K562 (cell line): ENCODE measurements around the gene AGPAT3. TPM values are rescaled to one million over a fixed set of nuclear protein-coding genes. Genes with fewer than 3 reads are reported as not detected.

Experiments used
- KDM5B ChIP-seq: fragments of 200-600 bp; sonication (generic); IDR thresholded peaks from 2 replicates; pipeline ENCODE4 v1.6.1; 2012; ENCODE audit warnings: low read depth, mild to moderate bottlenecking, moderate library complexity, low read length, control low read depth, inconsistent platforms; ENCODE audit not compliant: insufficient replicate concordance
- NFE2L1 ChIP-seq: fragments of 450-650 bp; IDR thresholded peaks from 2 replicates; pipeline ENCODE4 v1.6.1; 2016; ENCODE audit warnings: missing genetic modification characterization, low read depth, mild to moderate bottlenecking, missing compliant biosample characterization, moderate library complexity, borderline replicate concordance
- PML ChIP-seq: IDR thresholded peaks from 2 replicates; pipeline ENCODE4 v1.6.1; 2012; ENCODE audit warnings: low read length, inconsistent platforms
- SRSF7 ChIP-seq: fragments of 200-400 bp; formaldehyde crosslinking; optimal IDR thresholded peaks from 2 replicates; pipeline ENCODE3; 2017; ENCODE audit warnings: mild to moderate bottlenecking, low read depth, low read length
- TAF15 ChIP-seq: fragments of 200-400 bp; formaldehyde crosslinking; IDR thresholded peaks from 2 replicates; pipeline ENCODE4 v1.6.1; 2017; ENCODE audit warnings: mild to moderate bottlenecking, low read depth, low read length, moderate library complexity
- TBP ChIP-seq: optimal IDR thresholded peaks from 2 replicates; pipeline ENCODE3; 2011; ENCODE audit warnings: low read depth, low read length, improper control_type of control experiment
- YY1 ChIP-seq, 3 experiments: IDR thresholded peaks; 2 replicates each; pipeline ENCODE4 v1.6.1; 2011; ENCODE audit warnings: low read length in 2 of 3, mild to moderate bottlenecking in 2 of 3, moderate library complexity in 2 of 3, borderline replicate concordance in 1 of 3, control low read depth in 1 of 3, low read depth in 1 of 3; ENCODE audit not compliant: insufficient read depth in 3 of 3, insufficient replicate concordance in 2 of 3, control insufficient read depth in 1 of 3, insufficient read length in 1 of 3; ENCODE audit errors: extremely low read depth in 1 of 3
- ZNF224 ChIP-seq: sonication (generic); formaldehyde crosslinking; IDR thresholded peaks from 2 replicates; pipeline ENCODE4 v1.8.0; 2022; ENCODE audit warnings: mild to moderate bottlenecking, missing genetic modification reagents
- ZNF324 ChIP-seq: fragments of 250-450 bp; sonication (Bioruptor Pico); IDR thresholded peaks from 2 replicates; pipeline ENCODE4 v1.4.0; 2020; ENCODE audit warnings: mild to moderate bottlenecking
- polyA plus RNA-seq, 8 experiments: library from polyadenylated mRNA; depleted of rRNA in 4 of 8; stranded (reverse) in 5 of 8; unstranded in 3 of 8; fragments of >200 nt; fragmentation: Nextera tagmentation in 2 of 8; fragmentation: Illumina TruSeq in 1 of 8; extraction: Ambion mirVana in 2 of 8; extraction: Trizol in 1 of 8; gene quantifications; 2 replicates each; pipeline versions ENCODE4 v1.2.1 to v1.2.3, GENCODE V29; 2011 to 2014; ENCODE audit warnings: inconsistent platforms in 1 of 8, missing spikeins in 1 of 8
- total RNA-seq, 7 experiments: library from RNA; depleted of rRNA in 6 of 7; stranded (reverse); fragments of >200 nt in 6 of 7; fragmentation: Illumina TruSeq in 2 of 7; extraction: Trizol in 2 of 7; gene quantifications; 2 replicates each; pipeline versions ENCODE4 v1.2.1 to v1.2.3, GENCODE V29; 2011 to 2021; ENCODE audit warnings: low replicate concordance in 1 of 7
- TF ChIP-seq, protein P1 (sequence below): fragments of 250-450 bp; sonication (Bioruptor Pico); IDR thresholded peaks from 2 replicates; pipeline ENCODE4 v1.8.0; 2021; ENCODE audit warnings: moderate library complexity, mild to moderate bottlenecking, inconsistent platforms

AGPAT3 gene
- total and polyA plus RNA-seq, 9 of the 15 experiments (the other 6 are each of a cell fraction or from before 2014, with no cell fraction given), result 1.5 to 88.4 (median 35.7) TPM

DNA sequence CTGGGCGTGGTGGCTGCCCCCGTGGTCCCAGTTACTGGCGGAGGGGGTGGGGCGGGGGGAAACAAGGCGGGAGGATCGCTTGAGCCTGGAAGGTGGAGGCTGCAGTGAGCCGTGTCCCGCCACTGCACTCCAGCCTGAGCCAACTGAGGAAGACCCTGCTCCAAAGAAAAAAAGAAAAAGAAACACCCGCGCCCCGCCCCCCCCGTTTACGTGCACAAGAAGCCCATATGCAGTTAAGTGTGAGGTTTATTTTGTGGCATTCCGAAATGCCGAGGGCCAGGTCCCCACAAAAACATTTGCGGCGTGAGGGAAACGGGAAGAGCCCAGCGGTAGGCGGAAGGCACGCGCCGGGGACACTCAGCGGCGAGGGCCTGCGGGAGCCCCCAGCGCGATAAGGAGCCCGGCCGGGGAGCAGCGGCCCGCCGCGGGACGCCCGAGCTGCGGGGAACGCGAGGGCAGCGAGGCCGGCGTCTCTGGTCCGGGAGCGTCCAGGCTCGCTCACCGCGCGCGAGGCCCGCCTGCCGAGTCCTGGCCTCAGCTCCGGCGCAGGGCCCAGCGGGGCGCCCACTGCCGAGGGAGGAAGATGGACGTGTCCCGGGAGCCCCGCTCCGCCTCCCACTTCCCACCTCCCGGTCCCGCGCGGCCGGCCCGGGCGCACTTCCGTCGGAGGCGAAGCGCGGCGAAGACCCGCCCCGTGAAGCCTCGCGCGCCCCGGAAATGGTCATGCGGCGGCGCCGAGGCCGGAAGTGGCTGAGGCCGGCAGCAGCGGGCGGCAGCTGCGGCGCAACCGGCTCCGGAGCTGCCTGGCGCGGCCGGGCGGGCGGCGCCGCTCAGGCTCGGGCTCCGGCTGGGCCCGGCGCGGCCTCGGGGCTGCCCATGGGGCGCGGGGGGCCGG lies 146.8 kb downstream of the AGPAT3 start, which contains the start of gene TRAPPC10 (continued):
- TF ChIP-seq KDM5B, result peak; percentile 76
- TF ChIP-seq ZNF224 (CRISPR knock-in tag), result no peak
- peak; percentile 73 for TF ChIP-seq TBP
- no peak for TF ChIP-seq ZNF324 (CRISPR knock-in tag)
- peak in 2 of 3 experiments; percentile 80 to 87 for TF ChIP-seq YY1 (IDR thresholded peaks at IDR 0.05; ENCODE audit: borderline replicate concordance in 1 of 3, control insufficient read depth in 1 of 3, extremely low read depth in 1 of 3, insufficient read depth in 3 of 3, insufficient read length in 1 of 3, insufficient replicate concordance in 2 of 3, low read depth in 1 of 3, low read length in 2 of 3)
- peak; percentile 77 for TF ChIP-seq PML
- TF ChIP-seq, protein P1, sequence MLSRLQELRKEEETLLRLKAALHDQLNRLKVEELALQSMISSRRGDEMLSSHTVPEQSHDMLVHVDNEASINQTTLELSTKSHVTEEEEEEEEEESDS (CRISPR knock-in tag), result no peak
- TF ChIP-seq NFE2L1 (tag), result no peak
- no peak for TF ChIP-seq TAF15
- no peak for TF ChIP-seq SRSF7
